HCT116 (cell line): ENCODE measurements around the gene BLOC1S5.

Source experiments
- EGR1 ChIP-seq: IDR thresholded peaks from 2 replicates; pipeline ENCODE4 v1.6.1; 2012; ENCODE audit warnings: low read depth
- ELF1 ChIP-seq: IDR thresholded peaks from 2 replicates; pipeline ENCODE4 v1.6.1; 2012; ENCODE audit warnings: low read depth, borderline replicate concordance
- EZH2 ChIP-seq: fragments of 200-600 bp; sonication (generic); IDR thresholded peaks from 2 replicates; pipeline ENCODE4 v1.6.1; 2017; ENCODE audit warnings: antibody characterized with exemption, mixed run types
- EZH2phosphoT487 ChIP-seq: fragments of 200-600 bp; IDR thresholded peaks from 2 replicates; pipeline ENCODE4 v1.6.1; 2018; ENCODE audit warnings: antibody characterized with exemption, borderline replicate concordance
- MAX ChIP-seq: IDR thresholded peaks from 2 replicates; pipeline ENCODE4 v1.6.1; 2012
- POLR2A ChIP-seq: IDR thresholded peaks from 2 replicates; pipeline ENCODE4 v1.7.0; 2011; ENCODE audit warnings: borderline replicate concordance; ENCODE audit not compliant: insufficient read depth, insufficient read length; ENCODE audit errors: extremely low read depth
- POLR2AphosphoS5 ChIP-seq: IDR thresholded peaks from 2 replicates; pipeline ENCODE4 v1.6.1; 2011; ENCODE audit warnings: mild to moderate bottlenecking, low read depth, low read length, moderate library complexity
- ZFX ChIP-seq: fragments of 450-650 bp; IDR thresholded peaks from 2 replicates; pipeline ENCODE4 v1.6.1; 2017
- TF ChIP-seq, protein P1 (sequence below), 3 experiments: fragments of 200-600 bp in 1 of 3; sonication (generic) in 1 of 3; IDR thresholded peaks in 2 of 3; conservative IDR thresholded peaks in 1 of 3; 2 replicates each; pipeline ENCODE4 v1.5.1; 2012 to 2017; ENCODE audit warnings: low read depth in 2 of 3, low read length in 2 of 3, antibody characterized with exemption in 1 of 3, borderline replicate concordance in 1 of 3, control low read depth in 1 of 3, mild to moderate bottlenecking in 1 of 3, mixed read lengths in 1 of 3, mixed run types in 1 of 3, moderate library complexity in 1 of 3; ENCODE audit not compliant: insufficient read depth in 1 of 3

DNA sequence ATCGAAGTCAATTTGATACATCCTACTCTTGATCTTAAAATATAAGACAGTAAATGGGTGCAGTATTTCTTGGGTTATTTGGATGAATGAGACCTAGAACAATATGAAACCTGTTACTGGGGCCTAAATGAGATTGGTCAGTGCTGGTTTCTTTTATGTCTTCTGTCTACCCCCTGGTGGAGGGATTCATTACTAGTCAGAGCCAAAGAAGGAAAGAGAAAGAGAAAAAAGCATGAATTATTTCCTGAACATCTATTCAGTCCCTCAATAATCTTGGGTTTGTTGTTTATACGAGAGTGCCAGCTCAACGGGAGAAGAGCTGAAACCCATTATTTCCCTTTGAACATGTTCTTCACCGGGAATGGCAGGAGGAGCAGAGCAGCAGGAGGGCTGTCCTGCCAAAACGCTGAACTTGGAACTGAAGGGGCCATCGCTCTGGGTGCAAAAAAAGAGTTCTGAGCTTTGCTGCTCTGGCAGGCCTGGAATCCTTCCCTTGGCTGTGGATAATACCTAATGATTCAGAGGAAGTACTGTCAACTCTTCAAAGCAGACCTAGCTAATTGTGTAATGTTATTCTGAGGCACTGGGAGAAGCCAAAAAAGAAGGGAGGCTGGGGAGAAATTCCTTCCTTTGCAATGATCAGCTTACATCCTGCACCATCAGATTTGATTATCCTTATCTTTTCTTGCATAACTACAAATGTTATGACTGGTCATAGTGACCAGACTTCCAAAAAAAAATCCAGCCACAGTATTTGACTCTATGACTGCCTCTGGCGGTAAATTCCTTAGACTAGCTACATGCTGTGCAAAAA, 72.0 kb downstream of the BLOC1S5 start:
- TF ChIP-seq EZH2 (no peak), POLR2AphosphoS5 (no peak), EZH2phosphoT487 (no peak), POLR2A (no peak), MAX (no peak), ZFX (no peak), EGR1 (no peak), ELF1 (no peak)
- TF ChIP-seq, protein P1, sequence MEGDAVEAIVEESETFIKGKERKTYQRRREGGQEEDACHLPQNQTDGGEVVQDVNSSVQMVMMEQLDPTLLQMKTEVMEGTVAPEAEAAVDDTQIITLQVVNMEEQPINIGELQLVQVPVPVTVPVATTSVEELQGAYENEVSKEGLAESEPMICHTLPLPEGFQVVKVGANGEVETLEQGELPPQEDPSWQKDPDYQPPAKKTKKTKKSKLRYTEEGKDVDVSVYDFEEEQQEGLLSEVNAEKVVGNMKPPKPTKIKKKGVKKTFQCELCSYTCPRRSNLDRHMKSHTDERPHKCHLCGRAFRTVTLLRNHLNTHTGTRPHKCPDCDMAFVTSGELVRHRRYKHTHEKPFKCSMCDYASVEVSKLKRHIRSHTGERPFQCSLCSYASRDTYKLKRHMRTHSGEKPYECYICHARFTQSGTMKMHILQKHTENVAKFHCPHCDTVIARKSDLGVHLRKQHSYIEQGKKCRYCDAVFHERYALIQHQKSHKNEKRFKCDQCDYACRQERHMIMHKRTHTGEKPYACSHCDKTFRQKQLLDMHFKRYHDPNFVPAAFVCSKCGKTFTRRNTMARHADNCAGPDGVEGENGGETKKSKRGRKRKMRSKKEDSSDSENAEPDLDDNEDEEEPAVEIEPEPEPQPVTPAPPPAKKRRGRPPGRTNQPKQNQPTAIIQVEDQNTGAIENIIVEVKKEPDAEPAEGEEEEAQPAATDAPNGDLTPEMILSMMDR (IDR thresholded peaks at IDR 0.05 in 2 of 3, conservative IDR thresholded peaks at IDR 0.05 in 1 of 3; ENCODE audit: borderline replicate concordance in 1 of 3, insufficient read depth in 1 of 3, low read depth in 2 of 3, low read length in 2 of 3), result peak; percentile 46 to 68 (median 61); a peak in 5 of 6 replicates
